Measurements from ENCODE around the gene IREB2. TPM values are rescaled to one million over a fixed set of nuclear protein-coding genes. Genes with fewer than 3 reads are reported as not detected.
"Not testable (repeated sequence)": the region's sequence is repeated elsewhere in the genome, so short reads cannot be mapped to it uniquely, and the experiment has no call there.

The IREB2 gene
- total RNA-seq, 1 donor from 2014 or later, result 55.9 TPM

DNA sequence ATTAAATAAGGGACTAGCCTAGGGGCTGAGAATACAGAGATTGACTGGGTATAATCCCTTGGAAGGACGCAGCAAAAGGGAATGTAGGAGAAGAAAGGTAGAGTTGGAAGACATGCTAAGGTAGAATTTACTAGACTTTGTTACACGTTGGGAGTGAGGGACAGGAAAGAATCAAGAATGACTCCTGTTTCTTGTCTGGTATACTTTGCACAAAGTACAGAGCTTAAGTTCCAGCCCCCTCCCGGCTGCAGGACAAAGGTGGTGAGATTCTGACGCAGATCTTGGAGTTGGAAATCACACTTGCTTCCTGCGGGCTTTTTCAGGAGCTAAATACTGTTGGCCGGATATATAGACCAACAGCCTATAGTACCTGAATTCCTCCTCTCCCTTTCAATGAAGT lies 70.3 kb downstream of the IREB2 start:
- Mint-ChIP-seq H3K27me3 (ENCODE audit: unreplicated experiment) (no peaks in the 10 kb centered on the region), H3K27ac (ENCODE audit: unreplicated experiment) (no peak overlapping the region), H3K36me3 (ENCODE audit: unreplicated experiment) (no peaks in the 10 kb centered on the region), H3K9me3 (ENCODE audit: unreplicated experiment) (no peaks in the 10 kb centered on the region), H3K4me1 (ENCODE audit: unreplicated experiment) (peaks cover 15% of the 10 kb centered on the region), H3K4me3 (ENCODE audit: unreplicated experiment) (peak overlapping the region; percentile 84)
- DNase-seq (ENCODE audit: extremely low spot score, unreplicated experiment), result no peak
- TF ChIP-seq, protein P1, sequence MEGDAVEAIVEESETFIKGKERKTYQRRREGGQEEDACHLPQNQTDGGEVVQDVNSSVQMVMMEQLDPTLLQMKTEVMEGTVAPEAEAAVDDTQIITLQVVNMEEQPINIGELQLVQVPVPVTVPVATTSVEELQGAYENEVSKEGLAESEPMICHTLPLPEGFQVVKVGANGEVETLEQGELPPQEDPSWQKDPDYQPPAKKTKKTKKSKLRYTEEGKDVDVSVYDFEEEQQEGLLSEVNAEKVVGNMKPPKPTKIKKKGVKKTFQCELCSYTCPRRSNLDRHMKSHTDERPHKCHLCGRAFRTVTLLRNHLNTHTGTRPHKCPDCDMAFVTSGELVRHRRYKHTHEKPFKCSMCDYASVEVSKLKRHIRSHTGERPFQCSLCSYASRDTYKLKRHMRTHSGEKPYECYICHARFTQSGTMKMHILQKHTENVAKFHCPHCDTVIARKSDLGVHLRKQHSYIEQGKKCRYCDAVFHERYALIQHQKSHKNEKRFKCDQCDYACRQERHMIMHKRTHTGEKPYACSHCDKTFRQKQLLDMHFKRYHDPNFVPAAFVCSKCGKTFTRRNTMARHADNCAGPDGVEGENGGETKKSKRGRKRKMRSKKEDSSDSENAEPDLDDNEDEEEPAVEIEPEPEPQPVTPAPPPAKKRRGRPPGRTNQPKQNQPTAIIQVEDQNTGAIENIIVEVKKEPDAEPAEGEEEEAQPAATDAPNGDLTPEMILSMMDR (IDR thresholded peaks at IDR 0.05), result no peak

DNA sequence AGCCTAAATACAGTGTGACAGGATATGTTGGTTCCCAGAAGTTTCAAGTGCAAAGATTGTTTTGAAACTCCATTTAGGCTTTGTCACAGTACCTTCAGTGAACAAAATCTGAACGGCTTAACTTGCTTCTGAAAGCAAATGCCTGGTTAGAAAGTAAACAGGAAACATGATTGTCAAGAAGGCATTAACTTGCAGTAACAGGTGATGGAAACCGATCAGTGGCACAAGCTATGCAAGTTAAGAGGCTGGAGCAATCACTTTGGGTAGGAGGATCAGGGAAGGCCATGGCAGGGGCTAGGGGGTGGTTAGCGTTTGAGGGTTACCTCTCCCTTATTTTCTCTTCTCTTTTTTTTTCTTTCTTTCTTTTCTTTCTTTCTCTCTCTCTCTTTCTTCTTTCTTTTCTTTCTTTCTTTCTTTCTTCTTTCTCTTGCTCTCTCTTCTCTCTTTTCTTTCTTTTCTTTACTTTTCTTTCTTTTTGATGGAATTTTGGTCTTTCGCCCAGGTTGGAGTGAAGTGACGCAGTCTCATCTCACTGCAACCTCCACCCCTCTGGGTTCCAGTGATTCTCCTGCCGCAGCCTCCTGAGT lies 71.8 kb downstream of the IREB2 start:
- Mint-ChIP-seq H3K9me3 (ENCODE audit: unreplicated experiment) (no peaks in the 10 kb centered on the region), H3K27me3 (ENCODE audit: unreplicated experiment) (no peaks in the 10 kb centered on the region), H3K36me3 (ENCODE audit: unreplicated experiment) (no peaks in the 10 kb centered on the region), H3K4me1 (ENCODE audit: unreplicated experiment) (peaks cover 15% of the 10 kb centered on the region), H3K27ac (ENCODE audit: unreplicated experiment) (no peak overlapping the region), H3K4me3 (ENCODE audit: unreplicated experiment) (no peak overlapping the region)
- TF ChIP-seq, protein P1 (IDR thresholded peaks at IDR 0.05), result no peak
- DNase-seq (ENCODE audit: extremely low spot score, unreplicated experiment), result no peak

DNA sequence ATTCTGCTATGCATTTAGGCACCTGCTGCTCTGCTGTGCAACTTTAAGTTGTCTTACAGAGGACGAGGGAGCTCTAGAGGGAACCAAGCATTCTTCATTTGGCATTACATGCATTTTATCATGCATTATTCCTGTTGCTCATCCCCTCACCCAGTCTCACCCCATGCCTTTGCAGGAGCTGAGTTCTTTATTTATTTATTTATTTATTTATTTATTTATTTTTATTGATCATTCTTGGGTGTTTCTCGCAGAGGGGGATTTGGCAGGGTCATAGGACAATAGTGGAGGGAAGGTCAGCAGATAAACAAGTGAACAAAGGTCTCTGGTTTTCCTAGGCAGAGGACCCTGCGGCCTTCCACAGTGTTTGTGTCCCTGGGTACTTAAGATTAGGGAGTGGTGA lies 82.0 kb downstream of the IREB2 start:
- H3K27me3 Mint-ChIP-seq (ENCODE audit: unreplicated experiment); H3K4me1 Mint-ChIP-seq (ENCODE audit: unreplicated experiment); H3K27ac Mint-ChIP-seq (ENCODE audit: unreplicated experiment); H3K4me3 Mint-ChIP-seq (ENCODE audit: unreplicated experiment); H3K36me3 Mint-ChIP-seq (ENCODE audit: unreplicated experiment); H3K9me3 Mint-ChIP-seq (ENCODE audit: unreplicated experiment); DNase-seq (ENCODE audit: extremely low spot score, unreplicated experiment): not testable (repeated sequence)

DNA sequence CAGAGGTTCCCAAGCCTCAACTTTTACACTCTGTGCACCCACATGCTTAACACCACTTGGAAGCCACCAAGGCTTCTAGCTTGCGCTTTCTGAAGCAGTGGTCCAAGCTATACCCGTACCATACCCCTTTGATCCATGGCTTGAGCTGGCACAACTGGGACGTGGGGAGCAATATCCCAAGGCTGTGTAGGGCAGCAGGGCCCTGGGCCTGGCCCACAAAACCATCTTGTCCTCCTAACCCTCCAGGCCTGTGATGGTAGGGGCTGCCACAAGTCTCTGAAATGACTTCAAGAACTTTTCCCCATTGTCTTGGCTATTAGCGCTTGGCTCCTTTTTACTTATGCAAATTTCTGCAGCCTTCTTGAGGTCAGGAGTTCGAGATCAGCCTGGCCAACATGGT lies 86.2 kb downstream of the IREB2 start:
- Mint-ChIP-seq H3K9me3 (ENCODE audit: unreplicated experiment) (no peaks in the 10 kb centered on the region), H3K4me1 (ENCODE audit: unreplicated experiment) (no peaks in the 10 kb centered on the region), H3K36me3 (ENCODE audit: unreplicated experiment) (peaks cover 2% of the 10 kb centered on the region), H3K4me3 (ENCODE audit: unreplicated experiment) (no peak overlapping the region), H3K27ac (ENCODE audit: unreplicated experiment) (no peak overlapping the region), H3K27me3 (ENCODE audit: unreplicated experiment) (no peaks in the 10 kb centered on the region)
- DNase-seq (ENCODE audit: extremely low spot score, unreplicated experiment), result no peak
- TF ChIP-seq, protein P1 (IDR thresholded peaks at IDR 0.05), result no peak

DNA sequence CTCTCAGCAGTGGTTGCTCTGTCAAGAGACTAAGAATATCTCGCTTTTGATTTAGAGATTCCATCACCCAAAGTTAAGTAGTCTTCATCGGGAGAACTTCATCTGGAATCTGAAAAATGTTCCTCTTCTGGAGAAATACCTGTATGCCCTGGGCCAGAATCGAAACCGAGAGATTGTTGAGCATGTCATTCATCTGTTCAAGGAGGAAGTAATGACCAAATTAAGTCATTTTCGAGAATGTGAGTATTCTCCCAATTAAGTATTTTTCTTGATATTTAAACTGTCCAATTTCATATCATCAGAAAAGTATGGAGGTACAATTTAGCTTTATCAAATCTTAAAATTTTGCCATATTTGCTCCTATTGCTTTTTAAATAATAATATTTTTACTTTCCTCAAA lies 89.3 kb downstream of the IREB2 start:
- no peaks in the 10 kb centered on the region for H3K27me3 Mint-ChIP-seq (ENCODE audit: unreplicated experiment)
- H3K36me3 Mint-ChIP-seq (ENCODE audit: unreplicated experiment), result peaks cover 2% of the 10 kb centered on the region
- no peak overlapping the region for H3K4me3 Mint-ChIP-seq (ENCODE audit: unreplicated experiment)
- no peak for DNase-seq (ENCODE audit: extremely low spot score, unreplicated experiment)
- H3K4me1 Mint-ChIP-seq (ENCODE audit: unreplicated experiment), result no peaks in the 10 kb centered on the region
- H3K27ac Mint-ChIP-seq (ENCODE audit: unreplicated experiment), result no peak overlapping the region
- no peaks in the 10 kb centered on the region for H3K9me3 Mint-ChIP-seq (ENCODE audit: unreplicated experiment)
- TF ChIP-seq, protein P1 (IDR thresholded peaks at IDR 0.05), result no peak

DNA sequence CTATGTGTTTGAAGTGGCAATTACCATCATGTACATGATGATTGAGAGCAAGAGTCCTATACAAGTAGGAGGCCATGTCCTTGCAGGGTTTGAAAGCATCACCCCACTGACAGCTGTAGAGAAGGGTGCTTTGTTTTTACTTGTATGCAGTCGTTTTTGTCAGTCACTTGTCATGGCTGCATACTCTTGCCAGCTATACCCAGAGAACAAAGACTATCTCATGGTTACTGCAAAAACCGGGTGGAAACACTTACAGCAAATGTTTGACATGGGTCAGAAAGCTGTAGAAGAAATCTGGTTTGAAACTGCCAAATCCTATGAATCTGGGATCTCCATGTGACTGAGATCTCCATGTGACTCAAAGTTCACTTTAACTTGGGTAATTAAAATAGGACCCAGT lies 95.3 kb downstream of the IREB2 start:
- Mint-ChIP-seq H3K27ac (ENCODE audit: unreplicated experiment) (no peak overlapping the region), H3K4me1 (ENCODE audit: unreplicated experiment) (no peaks in the 10 kb centered on the region), H3K36me3 (ENCODE audit: unreplicated experiment) (no peaks in the 10 kb centered on the region), H3K27me3 (ENCODE audit: unreplicated experiment) (no peaks in the 10 kb centered on the region), H3K9me3 (ENCODE audit: unreplicated experiment) (no peaks in the 10 kb centered on the region), H3K4me3 (ENCODE audit: unreplicated experiment) (no peak overlapping the region)
- DNase-seq (ENCODE audit: extremely low spot score, unreplicated experiment), result no peak
- TF ChIP-seq, protein P1 (IDR thresholded peaks at IDR 0.05), result no peak

All from osteocyte (in vitro differentiated cells).